H9 (cell line): Measurements from ENCODE around the gene SIM1. TPM values are rescaled to one million over a fixed set of nuclear protein-coding genes. Genes with fewer than 3 reads are reported as not detected.

Experiments used
- DNase-seq: peaks from one replicate; pipeline ENCODE4 v3.0.0-alpha.2; 2017
- H2AFZ ChIP-seq: one replicate; pipeline ENCODE4 v1.6.1; 2013; ENCODE audit warnings: mild to moderate bottlenecking, low read length, control low read depth, moderate library complexity
- H2AK5ac ChIP-seq: 2 replicates; pipeline ENCODE4 v1.6.1; 2013; ENCODE audit warnings: low read length, control low read depth, mixed read lengths; ENCODE audit not compliant: insufficient read length
- H2BK120ac ChIP-seq: one replicate; pipeline ENCODE4 v1.6.1; 2013; ENCODE audit warnings: low read depth, mild to moderate bottlenecking, low read length, control low read depth, inconsistent platforms; ENCODE audit not compliant: poor library complexity, severe bottlenecking
- H2BK12ac ChIP-seq: 2 replicates; pipeline ENCODE4 v1.6.1; 2013; ENCODE audit warnings: low read length, control low read depth, mixed read lengths, low read depth; ENCODE audit not compliant: insufficient read length
- H2BK15ac ChIP-seq: 2 replicates; pipeline ENCODE4 v1.6.1; 2013; ENCODE audit warnings: low read depth, low read length, control low read depth
- H2BK20ac ChIP-seq: one replicate; pipeline ENCODE4 v1.6.1; 2013; ENCODE audit warnings: low read depth, mild to moderate bottlenecking, low read length, control low read depth, inconsistent platforms; ENCODE audit not compliant: poor library complexity, severe bottlenecking
- H2BK5ac ChIP-seq: 2 replicates; pipeline ENCODE4 v1.6.1; 2013; ENCODE audit warnings: low read length, control low read depth, mixed read lengths; ENCODE audit not compliant: insufficient read length
- H3K14ac ChIP-seq: 2 replicates; pipeline ENCODE4 v1.6.1; 2013; ENCODE audit warnings: low read length, control low read depth; ENCODE audit not compliant: insufficient read depth
- H3K18ac ChIP-seq: 2 replicates; pipeline ENCODE4 v1.6.1; 2013; ENCODE audit warnings: low read depth, mild to moderate bottlenecking, mixed read lengths, low read length, control low read depth; ENCODE audit not compliant: insufficient read length
- H3K23ac ChIP-seq: 2 replicates; pipeline ENCODE4 v1.6.1; 2013; ENCODE audit warnings: low read length, control low read depth, mixed read lengths, low read depth; ENCODE audit not compliant: insufficient read length
- H3K23me2 ChIP-seq: 2 replicates; pipeline ENCODE4 v1.6.1; 2013; ENCODE audit warnings: low read depth, mild to moderate bottlenecking, mixed read lengths, low read length, control low read depth; ENCODE audit not compliant: insufficient read length, poor library complexity, severe bottlenecking
- H3K27ac ChIP-seq: 2 replicates; pipeline ENCODE4 v1.5.1; 2013; ENCODE audit warnings: low read length, control low read depth, mixed read lengths, low read depth; ENCODE audit not compliant: insufficient read length
- H3K27me3 ChIP-seq: 2 replicates; pipeline ENCODE4 v1.6.1; 2013; ENCODE audit warnings: low read length, control low read depth, inconsistent platforms; ENCODE audit not compliant: insufficient read depth
- H3K4ac ChIP-seq: 2 replicates; pipeline ENCODE4 v1.6.1; 2013; ENCODE audit warnings: low read depth, mild to moderate bottlenecking, control low read depth, inconsistent platforms, low read length, moderate library complexity
- H3K4me1 ChIP-seq: 2 replicates; pipeline ENCODE4 v1.6.1; 2013; ENCODE audit warnings: low read length, control low read depth, inconsistent platforms; ENCODE audit not compliant: insufficient read depth
- H3K4me2 ChIP-seq: 2 replicates; pipeline ENCODE4 v1.6.1; 2013; ENCODE audit warnings: low read length, control low read depth, mixed read lengths; ENCODE audit not compliant: insufficient read length, insufficient read depth
- H3K56ac ChIP-seq: 2 replicates; pipeline ENCODE4 v1.6.1; 2013; ENCODE audit warnings: low read depth, mild to moderate bottlenecking, mixed read lengths, low read length, control low read depth; ENCODE audit not compliant: insufficient read length
- H3K79me1 ChIP-seq: 2 replicates; pipeline ENCODE4 v1.6.1; 2013; ENCODE audit warnings: low read depth, mild to moderate bottlenecking, moderate library complexity, low read length, control low read depth, inconsistent platforms; ENCODE audit not compliant: insufficient read depth, poor library complexity, severe bottlenecking
- H3K79me2 ChIP-seq: 2 replicates; pipeline ENCODE4 v1.6.1; 2013; ENCODE audit warnings: low read length, control low read depth, inconsistent platforms; ENCODE audit not compliant: insufficient read depth
- H3K9ac ChIP-seq: 2 replicates; pipeline ENCODE4 v1.6.1; 2013; ENCODE audit warnings: low read length, control low read depth, mixed read lengths; ENCODE audit not compliant: insufficient read length; ENCODE audit errors: extremely low read depth
- H3K9me3 ChIP-seq: one replicate; pipeline ENCODE4 v1.6.1; 2013; ENCODE audit warnings: low read depth, low read length, inconsistent platforms; ENCODE audit not compliant: control insufficient read depth
- H3T11ph ChIP-seq: one replicate; pipeline ENCODE4 v1.6.1; 2013; ENCODE audit warnings: mild to moderate bottlenecking, low read length, control low read depth, inconsistent platforms
- H4K20me1 ChIP-seq: one replicate; pipeline ENCODE4 v1.6.1; 2013; ENCODE audit not compliant: control insufficient read depth, insufficient read length, insufficient read depth
- H4K5ac ChIP-seq: 2 replicates; pipeline ENCODE4 v1.6.1; 2013; ENCODE audit warnings: low read depth, mild to moderate bottlenecking, mixed read lengths, low read length, control low read depth; ENCODE audit not compliant: insufficient read length
- H4K8ac ChIP-seq: replicated peaks from 2 replicates; pipeline ENCODE4 v1.6.1; 2013; ENCODE audit warnings: low read length, control low read depth, mixed read lengths, low read depth; ENCODE audit not compliant: insufficient read length
- H4K91ac ChIP-seq: 2 replicates; pipeline ENCODE4 v1.6.1; 2013; ENCODE audit warnings: low read depth, mild to moderate bottlenecking, moderate library complexity, mixed read lengths, low read length, control low read depth; ENCODE audit not compliant: insufficient read length
- H3K27ac Mint-ChIP-seq, 3 experiments: 2 replicates in 2 of 3; 3 replicates in 1 of 3; pipeline ENCODE4 v1.8.0; 2020 to 2021; ENCODE audit warnings: mixed read lengths in 3 of 3, mild to moderate bottlenecking in 1 of 3, moderate library complexity in 1 of 3
- H3K27me3 Mint-ChIP-seq: 2 replicates; pipeline ENCODE4 v1.8.0; 2021; ENCODE audit warnings: low read depth, mild to moderate bottlenecking, moderate library complexity, mixed read lengths
- H3K36me3 Mint-ChIP-seq, 3 experiments: 2 replicates in 2 of 3; 3 replicates in 1 of 3; pipeline ENCODE4 v1.8.0; 2020 to 2021; ENCODE audit warnings: low read depth in 3 of 3, mixed read lengths in 3 of 3; ENCODE audit not compliant: insufficient read depth in 1 of 3
- H3K4me1 Mint-ChIP-seq, 2 experiments: 2 replicates each; pipeline ENCODE4 v1.8.0; 2020; ENCODE audit warnings: mixed read lengths in 2 of 2
- H3K4me3 Mint-ChIP-seq, 2 experiments: 2 replicates in 1 of 2; 3 replicates in 1 of 2; pipeline ENCODE4 v1.8.0; 2020 to 2021; ENCODE audit warnings: mild to moderate bottlenecking in 2 of 2, mixed read lengths in 2 of 2, moderate library complexity in 1 of 2
- H3K9me3 Mint-ChIP-seq, 2 experiments: 2 replicates in 1 of 2; 3 replicates in 1 of 2; pipeline ENCODE4 v1.8.0; 2020; ENCODE audit warnings: mild to moderate bottlenecking in 2 of 2, mixed read lengths in 2 of 2, moderate library complexity in 1 of 2
- CTCF ChIP-seq: fragments of 200-600 bp; sonication (generic); conservative IDR thresholded peaks from 3 replicates; pipeline ENCODE4 v1.8.0; 2021; ENCODE audit warnings: antibody characterized with exemption, mild to moderate bottlenecking
- WGBS: extraction: QIAGEN DNeasy Blood & Tissue Kit; methylation state at CpG from one replicate; pipeline ENCODE4 v1.1.7; 2013; ENCODE audit warnings: missing lambda C conversion rate, low lambda C conversion rate, mixed read lengths; ENCODE audit not compliant: insufficient read length; ENCODE audit errors: extremely low coverage; 5-methylcytosine and 5-hydroxymethylcytosine counted together
- total RNA-seq: library from RNA; stranded (reverse); gene quantifications from 2 replicates; pipeline ENCODE4 v1.2.1, GENCODE V29; 2021

SIM1 gene
- total RNA-seq, 1 experiment from 2014 or later = not detected

DNA sequence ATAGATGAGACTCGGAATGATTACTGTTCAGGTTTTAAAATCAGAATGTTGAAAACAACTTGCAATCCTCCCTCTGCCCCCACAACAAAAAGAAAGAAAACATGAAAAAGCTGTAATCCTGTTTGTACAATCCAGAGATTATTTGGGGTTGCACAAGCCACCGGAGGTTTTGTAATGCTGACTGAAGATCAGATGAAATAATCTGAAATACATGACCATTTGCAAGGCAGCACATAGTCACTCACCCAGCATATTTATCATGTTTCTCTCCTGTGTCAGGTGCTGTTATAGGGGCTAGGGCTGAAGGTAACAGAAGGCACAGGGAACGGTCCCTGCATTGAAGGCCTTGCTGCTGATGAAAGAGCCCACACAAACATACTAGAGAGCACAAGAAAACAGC lies 85.3 kb downstream of the SIM1 start:
- Histone ChIP-seq H2BK120ac (no peak overlapping the region), H3K4me1 (peaks cover 7% of the 10 kb centered on the region; the same call in 1 of the 2 replicates), H2BK12ac (no peak overlapping the region), H3K79me1 (no peaks in the 10 kb centered on the region), H2AK5ac (no peak overlapping the region), H3K4me2 (no peak overlapping the region), H3K9me3 (no peaks in the 10 kb centered on the region), H2BK20ac (no peak overlapping the region), H4K20me1 (no peaks in the 10 kb centered on the region), H3K79me2 (no peaks in the 10 kb centered on the region), H3K9ac (no peak overlapping the region), H3K27ac (no peak overlapping the region), H3K56ac (no peak overlapping the region), H3T11ph (no peak overlapping the region), H4K5ac (no peak overlapping the region), H4K8ac (no peak overlapping the region), H3K27me3 (no peaks in the 10 kb centered on the region), H4K91ac (no peak overlapping the region), H2AFZ (no peak overlapping the region), H3K23me2 (no peaks in the 10 kb centered on the region), H3K18ac (no peak overlapping the region), H3K23ac (no peak overlapping the region), H3K14ac (no peak overlapping the region), H2BK5ac (no peak overlapping the region), H3K4ac (no peak overlapping the region), H2BK15ac (no peak overlapping the region)
- H3K27ac Mint-ChIP-seq = no peak overlapping the region
- no peaks in the 10 kb centered on the region for H3K36me3 Mint-ChIP-seq
- H3K4me3 Mint-ChIP-seq = no peak overlapping the region
- no CpG with 5 or more reads among the region's 3 CpGs for WGBS
- no peaks in the 10 kb centered on the region for H3K27me3 Mint-ChIP-seq
- DNase-seq = no peak
- TF ChIP-seq CTCF = no peak
- peaks cover 9 to 12% of the 10 kb centered on the region in 2 experiments for H3K4me1 Mint-ChIP-seq
- H3K9me3 Mint-ChIP-seq = no peaks in the 10 kb centered on the region
